HG03060 (cell line): ENCODE measurements around the gene NET1.

Experiments used
- ATAC-seq: cut with Tn5 transposase; IDR thresholded peaks from one replicate; pipeline ENCODE4 v1.9.1; 2021; ENCODE audit warnings: low read depth, moderate number of reproducible peaks; ENCODE audit not compliant: unreplicated experiment

The NET1 gene

GRCh38 chr10:5497289-5497688, 84.9 kb downstream of the NET1 start:
- no peak for ATAC-seq

GRCh38 chr10:5497948-5498730, 85.8 kb downstream of the NET1 start:
- no peak for ATAC-seq

- ATAC-seq: no peak
Observed at GRCh38 chr10:5498791-5499492, 86.6 kb downstream of the NET1 start.

- no peak for ATAC-seq
Observed at GRCh38 chr10:5499493-5500140, 87.3 kb downstream of the NET1 start, which contains the start of gene CALML5. Gene CALML5, minus strand, starts transcription at chr10:5499570. Its CDS starts 132 bp downstream, at chr10:5499438.

- no peak for ATAC-seq
Observed at GRCh38 chr10:5500162-5500670, 87.9 kb downstream of the NET1 start.

GRCh38 chr10:5500910-5501309, 88.6 kb downstream of the NET1 start:
- no peak for ATAC-seq

- ATAC-seq: no peak
Observed at GRCh38 chr10:5502061-5502521, 89.7 kb downstream of the NET1 start.

GRCh38 chr10:5502571-5503476, 90.5 kb downstream of the NET1 start:
- no peak for ATAC-seq

- no peak for ATAC-seq
Observed at GRCh38 chr10:5503477-5503835, 91.1 kb downstream of the NET1 start.

GRCh38 chr10:5504146-5505072, 92.1 kb downstream of the NET1 start:
- no peak for ATAC-seq

- no peak for ATAC-seq
Observed at GRCh38 chr10:5506246-5506645, 93.9 kb downstream of the NET1 start.

GRCh38 chr10:5506751-5507648, 94.6 kb downstream of the NET1 start:
- ATAC-seq: no peak

- no peak for ATAC-seq
Observed at GRCh38 chr10:5507649-5508131, 95.3 kb downstream of the NET1 start.

- no peak for ATAC-seq
Observed at GRCh38 chr10:5508161-5508604, 95.8 kb downstream of the NET1 start.
